H9 (cell line): ENCODE measurements around the gene PPARG. TPM values are rescaled to one million over a fixed set of nuclear protein-coding genes. Genes with fewer than 3 reads are reported as not detected.

Experiments used
- DNase-seq: peaks from one replicate; pipeline ENCODE4 v3.0.0-alpha.2; 2017
- H2AFZ ChIP-seq: one replicate; pipeline ENCODE4 v1.6.1; 2013; ENCODE audit warnings: mild to moderate bottlenecking, low read length, control low read depth, moderate library complexity
- H2AK5ac ChIP-seq: 2 replicates; pipeline ENCODE4 v1.6.1; 2013; ENCODE audit warnings: low read length, control low read depth, mixed read lengths; ENCODE audit not compliant: insufficient read length
- H2BK120ac ChIP-seq: one replicate; pipeline ENCODE4 v1.6.1; 2013; ENCODE audit warnings: low read depth, mild to moderate bottlenecking, low read length, control low read depth, inconsistent platforms; ENCODE audit not compliant: poor library complexity, severe bottlenecking
- H2BK12ac ChIP-seq: 2 replicates; pipeline ENCODE4 v1.6.1; 2013; ENCODE audit warnings: low read length, control low read depth, mixed read lengths, low read depth; ENCODE audit not compliant: insufficient read length
- H2BK15ac ChIP-seq: 2 replicates; pipeline ENCODE4 v1.6.1; 2013; ENCODE audit warnings: low read depth, low read length, control low read depth
- H2BK20ac ChIP-seq: one replicate; pipeline ENCODE4 v1.6.1; 2013; ENCODE audit warnings: low read depth, mild to moderate bottlenecking, low read length, control low read depth, inconsistent platforms; ENCODE audit not compliant: poor library complexity, severe bottlenecking
- H2BK5ac ChIP-seq: 2 replicates; pipeline ENCODE4 v1.6.1; 2013; ENCODE audit warnings: low read length, control low read depth, mixed read lengths; ENCODE audit not compliant: insufficient read length
- H3K14ac ChIP-seq: 2 replicates; pipeline ENCODE4 v1.6.1; 2013; ENCODE audit warnings: low read length, control low read depth; ENCODE audit not compliant: insufficient read depth
- H3K18ac ChIP-seq: 2 replicates; pipeline ENCODE4 v1.6.1; 2013; ENCODE audit warnings: low read depth, mild to moderate bottlenecking, mixed read lengths, low read length, control low read depth; ENCODE audit not compliant: insufficient read length
- H3K23ac ChIP-seq: 2 replicates; pipeline ENCODE4 v1.6.1; 2013; ENCODE audit warnings: low read length, control low read depth, mixed read lengths, low read depth; ENCODE audit not compliant: insufficient read length
- H3K23me2 ChIP-seq: 2 replicates; pipeline ENCODE4 v1.6.1; 2013; ENCODE audit warnings: low read depth, mild to moderate bottlenecking, mixed read lengths, low read length, control low read depth; ENCODE audit not compliant: insufficient read length, poor library complexity, severe bottlenecking
- H3K27ac ChIP-seq: 2 replicates; pipeline ENCODE4 v1.5.1; 2013; ENCODE audit warnings: low read length, control low read depth, mixed read lengths, low read depth; ENCODE audit not compliant: insufficient read length
- H3K27me3 ChIP-seq: 2 replicates; pipeline ENCODE4 v1.6.1; 2013; ENCODE audit warnings: low read length, control low read depth, inconsistent platforms; ENCODE audit not compliant: insufficient read depth
- H3K4ac ChIP-seq: 2 replicates; pipeline ENCODE4 v1.6.1; 2013; ENCODE audit warnings: low read depth, mild to moderate bottlenecking, control low read depth, inconsistent platforms, low read length, moderate library complexity
- H3K4me1 ChIP-seq: 2 replicates; pipeline ENCODE4 v1.6.1; 2013; ENCODE audit warnings: low read length, control low read depth, inconsistent platforms; ENCODE audit not compliant: insufficient read depth
- H3K4me2 ChIP-seq: 2 replicates; pipeline ENCODE4 v1.6.1; 2013; ENCODE audit warnings: low read length, control low read depth, mixed read lengths; ENCODE audit not compliant: insufficient read length, insufficient read depth
- H3K56ac ChIP-seq: 2 replicates; pipeline ENCODE4 v1.6.1; 2013; ENCODE audit warnings: low read depth, mild to moderate bottlenecking, mixed read lengths, low read length, control low read depth; ENCODE audit not compliant: insufficient read length
- H3K79me1 ChIP-seq: 2 replicates; pipeline ENCODE4 v1.6.1; 2013; ENCODE audit warnings: low read depth, mild to moderate bottlenecking, moderate library complexity, low read length, control low read depth, inconsistent platforms; ENCODE audit not compliant: insufficient read depth, poor library complexity, severe bottlenecking
- H3K79me2 ChIP-seq: 2 replicates; pipeline ENCODE4 v1.6.1; 2013; ENCODE audit warnings: low read length, control low read depth, inconsistent platforms; ENCODE audit not compliant: insufficient read depth
- H3K9ac ChIP-seq: 2 replicates; pipeline ENCODE4 v1.6.1; 2013; ENCODE audit warnings: low read length, control low read depth, mixed read lengths; ENCODE audit not compliant: insufficient read length; ENCODE audit errors: extremely low read depth
- H3K9me3 ChIP-seq: one replicate; pipeline ENCODE4 v1.6.1; 2013; ENCODE audit warnings: low read depth, low read length, inconsistent platforms; ENCODE audit not compliant: control insufficient read depth
- H3T11ph ChIP-seq: one replicate; pipeline ENCODE4 v1.6.1; 2013; ENCODE audit warnings: mild to moderate bottlenecking, low read length, control low read depth, inconsistent platforms
- H4K20me1 ChIP-seq: one replicate; pipeline ENCODE4 v1.6.1; 2013; ENCODE audit not compliant: control insufficient read depth, insufficient read length, insufficient read depth
- H4K5ac ChIP-seq: 2 replicates; pipeline ENCODE4 v1.6.1; 2013; ENCODE audit warnings: low read depth, mild to moderate bottlenecking, mixed read lengths, low read length, control low read depth; ENCODE audit not compliant: insufficient read length
- H4K8ac ChIP-seq: replicated peaks from 2 replicates; pipeline ENCODE4 v1.6.1; 2013; ENCODE audit warnings: low read length, control low read depth, mixed read lengths, low read depth; ENCODE audit not compliant: insufficient read length
- H4K91ac ChIP-seq: 2 replicates; pipeline ENCODE4 v1.6.1; 2013; ENCODE audit warnings: low read depth, mild to moderate bottlenecking, moderate library complexity, mixed read lengths, low read length, control low read depth; ENCODE audit not compliant: insufficient read length
- H3K27ac Mint-ChIP-seq, 3 experiments: 2 replicates in 2 of 3; 3 replicates in 1 of 3; pipeline ENCODE4 v1.8.0; 2020 to 2021; ENCODE audit warnings: mixed read lengths in 3 of 3, mild to moderate bottlenecking in 1 of 3, moderate library complexity in 1 of 3
- H3K27me3 Mint-ChIP-seq: 2 replicates; pipeline ENCODE4 v1.8.0; 2021; ENCODE audit warnings: low read depth, mild to moderate bottlenecking, moderate library complexity, mixed read lengths
- H3K36me3 Mint-ChIP-seq, 3 experiments: 2 replicates in 2 of 3; 3 replicates in 1 of 3; pipeline ENCODE4 v1.8.0; 2020 to 2021; ENCODE audit warnings: low read depth in 3 of 3, mixed read lengths in 3 of 3; ENCODE audit not compliant: insufficient read depth in 1 of 3
- H3K4me1 Mint-ChIP-seq, 2 experiments: 2 replicates each; pipeline ENCODE4 v1.8.0; 2020; ENCODE audit warnings: mixed read lengths in 2 of 2
- H3K4me3 Mint-ChIP-seq, 2 experiments: 2 replicates in 1 of 2; 3 replicates in 1 of 2; pipeline ENCODE4 v1.8.0; 2020 to 2021; ENCODE audit warnings: mild to moderate bottlenecking in 2 of 2, mixed read lengths in 2 of 2, moderate library complexity in 1 of 2
- H3K9me3 Mint-ChIP-seq, 2 experiments: 2 replicates in 1 of 2; 3 replicates in 1 of 2; pipeline ENCODE4 v1.8.0; 2020; ENCODE audit warnings: mild to moderate bottlenecking in 2 of 2, mixed read lengths in 2 of 2, moderate library complexity in 1 of 2
- WGBS: extraction: QIAGEN DNeasy Blood & Tissue Kit; methylation state at CpG from one replicate; pipeline ENCODE4 v1.1.7; 2013; ENCODE audit warnings: missing lambda C conversion rate, low lambda C conversion rate, mixed read lengths; ENCODE audit not compliant: insufficient read length; ENCODE audit errors: extremely low coverage; 5-methylcytosine and 5-hydroxymethylcytosine counted together
- total RNA-seq: library from RNA; stranded (reverse); gene quantifications from 2 replicates; pipeline ENCODE4 v1.2.1, GENCODE V29; 2021
- TF ChIP-seq, protein P1 (sequence below): fragments of 200-600 bp; sonication (generic); conservative IDR thresholded peaks from 3 replicates; pipeline ENCODE4 v1.8.0; 2021; ENCODE audit warnings: antibody characterized with exemption, mild to moderate bottlenecking

Gene PPARG
- total RNA-seq, 1 experiment from 2014 or later = 0.42 TPM

DNA sequence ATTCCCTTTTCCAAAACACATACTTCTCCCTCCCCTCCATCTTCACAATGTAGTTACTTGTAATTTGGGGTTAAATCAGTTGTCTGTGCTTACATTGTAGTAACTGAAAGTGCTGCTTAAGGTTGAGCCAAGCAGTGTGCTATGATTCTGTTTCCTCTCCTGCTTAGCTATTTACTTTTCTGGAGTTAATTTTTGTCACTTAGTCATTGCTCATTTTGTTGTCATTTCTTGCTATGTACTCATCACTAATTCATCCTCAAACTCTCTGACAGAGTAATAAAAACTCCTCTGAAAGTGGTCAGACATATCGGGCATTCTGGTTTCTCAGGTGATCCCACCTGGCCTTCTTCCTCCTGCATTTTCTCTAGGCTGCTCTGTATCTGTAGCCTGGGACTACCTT, 80.7 kb downstream of the PPARG start:
- Histone ChIP-seq H2BK20ac (no peak overlapping the region), H3K27me3 (no peaks in the 10 kb centered on the region), H2BK15ac (no peak overlapping the region), H3K4me2 (no peak overlapping the region), H3K18ac (no peak overlapping the region), H3T11ph (no peak overlapping the region), H3K4ac (no peak overlapping the region), H3K4me1 (no peaks in the 10 kb centered on the region), H3K79me1 (no peaks in the 10 kb centered on the region), H2AFZ (no peak overlapping the region), H3K9me3 (no peaks in the 10 kb centered on the region), H2BK120ac (no peak overlapping the region), H4K5ac (no peak overlapping the region), H3K27ac (no peak overlapping the region), H4K91ac (no peak overlapping the region), H3K23ac (no peak overlapping the region), H4K20me1 (no peaks in the 10 kb centered on the region), H3K23me2 (no peaks in the 10 kb centered on the region), H3K14ac (no peak overlapping the region), H3K9ac (no peak overlapping the region), H2BK5ac (no peak overlapping the region), H4K8ac (no peak overlapping the region), H3K56ac (no peak overlapping the region), H3K79me2 (no peaks in the 10 kb centered on the region), H2AK5ac (no peak overlapping the region), H2BK12ac (no peak overlapping the region)
- Mint-ChIP-seq H3K9me3 (peaks cover 4 to 8% of the 10 kb centered on the region in 2 experiments; a peak in 3 of 5 replicates), H3K36me3 (peaks cover 0 to 6% (median 0%) of the 10 kb centered on the region in 3 experiments; a peak in 1 of 7 replicates), H3K27me3 (no peaks in the 10 kb centered on the region; the same call in 1 of the 2 replicates), H3K27ac (no peak overlapping the region), H3K4me3 (no peak overlapping the region), H3K4me1 (no peaks in the 10 kb centered on the region)
- no peak for DNase-seq
- TF ChIP-seq, protein P1, sequence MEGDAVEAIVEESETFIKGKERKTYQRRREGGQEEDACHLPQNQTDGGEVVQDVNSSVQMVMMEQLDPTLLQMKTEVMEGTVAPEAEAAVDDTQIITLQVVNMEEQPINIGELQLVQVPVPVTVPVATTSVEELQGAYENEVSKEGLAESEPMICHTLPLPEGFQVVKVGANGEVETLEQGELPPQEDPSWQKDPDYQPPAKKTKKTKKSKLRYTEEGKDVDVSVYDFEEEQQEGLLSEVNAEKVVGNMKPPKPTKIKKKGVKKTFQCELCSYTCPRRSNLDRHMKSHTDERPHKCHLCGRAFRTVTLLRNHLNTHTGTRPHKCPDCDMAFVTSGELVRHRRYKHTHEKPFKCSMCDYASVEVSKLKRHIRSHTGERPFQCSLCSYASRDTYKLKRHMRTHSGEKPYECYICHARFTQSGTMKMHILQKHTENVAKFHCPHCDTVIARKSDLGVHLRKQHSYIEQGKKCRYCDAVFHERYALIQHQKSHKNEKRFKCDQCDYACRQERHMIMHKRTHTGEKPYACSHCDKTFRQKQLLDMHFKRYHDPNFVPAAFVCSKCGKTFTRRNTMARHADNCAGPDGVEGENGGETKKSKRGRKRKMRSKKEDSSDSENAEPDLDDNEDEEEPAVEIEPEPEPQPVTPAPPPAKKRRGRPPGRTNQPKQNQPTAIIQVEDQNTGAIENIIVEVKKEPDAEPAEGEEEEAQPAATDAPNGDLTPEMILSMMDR = no peak
- WGBS = no CpG with 5 or more reads among the region's 1 CpG
